Nephron progenitor cell (in vitro differentiated cells): ENCODE measurements around the gene EFCAB5.
A peak's percentile ranks its signal among the peaks of the same experiment; 100 is the strongest.
"Not testable (repeated sequence)": the region's sequence is repeated elsewhere in the genome, so short reads cannot be mapped to it uniquely, and the experiment has no call there.

Source experiments
- DNase-seq: peaks from one replicate; pipeline ENCODE4 v3.0.0; 2021
- H3K27ac Mint-ChIP-seq: 2 replicates; pipeline ENCODE4 v1.8.0; 2021; ENCODE audit warnings: mild to moderate bottlenecking, moderate library complexity, mixed read lengths
- H3K27me3 Mint-ChIP-seq: 2 replicates; pipeline ENCODE4 v1.8.0; 2021; ENCODE audit warnings: mild to moderate bottlenecking, low read depth, mixed read lengths; ENCODE audit not compliant: poor library complexity
- H3K36me3 Mint-ChIP-seq: 2 replicates; pipeline ENCODE4 v1.8.0; 2021; ENCODE audit warnings: low read depth, mixed read lengths
- H3K4me1 Mint-ChIP-seq: 2 replicates; pipeline ENCODE4 v1.8.0; 2021; ENCODE audit warnings: mixed read lengths
- H3K4me3 Mint-ChIP-seq: 2 replicates; pipeline ENCODE4 v1.8.0; 2021; ENCODE audit warnings: mild to moderate bottlenecking, moderate library complexity, mixed read lengths
- H3K9me3 Mint-ChIP-seq: 2 replicates; pipeline ENCODE4 v1.8.0; 2021; ENCODE audit warnings: mild to moderate bottlenecking, moderate library complexity, mixed read lengths
- TF ChIP-seq, protein P1 (sequence below): fragments of 200-600 bp; sonication (generic); IDR thresholded peaks from 2 replicates; pipeline ENCODE4 v1.5.0; 2021; ENCODE audit warnings: antibody characterized with exemption

The EFCAB5 gene

DNA sequence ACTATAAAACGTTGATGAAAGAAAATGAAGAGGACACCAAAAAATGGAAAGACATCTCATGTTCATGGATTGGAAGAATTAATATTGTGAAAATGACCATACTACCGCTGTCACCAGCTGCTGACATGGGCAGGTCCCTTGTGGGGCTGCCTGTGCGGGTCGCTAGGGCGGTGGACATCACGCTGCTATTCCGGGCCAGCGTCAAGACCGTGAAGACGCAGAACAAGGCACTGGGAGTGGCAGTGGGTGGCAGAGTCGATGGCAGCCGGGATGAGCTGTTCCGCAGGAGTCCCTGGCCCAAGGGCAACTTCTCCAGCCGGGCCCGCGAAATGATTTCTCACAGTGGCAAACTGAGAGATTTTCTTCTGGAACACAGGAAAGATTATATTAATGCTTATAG is 127.0 kb downstream of the EFCAB5 start:
- H3K36me3 Mint-ChIP-seq = peaks cover 11% of the 10 kb centered on the region
- no peak overlapping the region for H3K27ac Mint-ChIP-seq
- DNase-seq = no peak
- H3K4me3 Mint-ChIP-seq = no peak overlapping the region
- peaks cover 16% of the 10 kb centered on the region for H3K27me3 Mint-ChIP-seq
- peaks cover 44% of the 10 kb centered on the region for H3K9me3 Mint-ChIP-seq
- no peaks in the 10 kb centered on the region for H3K4me1 Mint-ChIP-seq
- TF ChIP-seq, protein P1, sequence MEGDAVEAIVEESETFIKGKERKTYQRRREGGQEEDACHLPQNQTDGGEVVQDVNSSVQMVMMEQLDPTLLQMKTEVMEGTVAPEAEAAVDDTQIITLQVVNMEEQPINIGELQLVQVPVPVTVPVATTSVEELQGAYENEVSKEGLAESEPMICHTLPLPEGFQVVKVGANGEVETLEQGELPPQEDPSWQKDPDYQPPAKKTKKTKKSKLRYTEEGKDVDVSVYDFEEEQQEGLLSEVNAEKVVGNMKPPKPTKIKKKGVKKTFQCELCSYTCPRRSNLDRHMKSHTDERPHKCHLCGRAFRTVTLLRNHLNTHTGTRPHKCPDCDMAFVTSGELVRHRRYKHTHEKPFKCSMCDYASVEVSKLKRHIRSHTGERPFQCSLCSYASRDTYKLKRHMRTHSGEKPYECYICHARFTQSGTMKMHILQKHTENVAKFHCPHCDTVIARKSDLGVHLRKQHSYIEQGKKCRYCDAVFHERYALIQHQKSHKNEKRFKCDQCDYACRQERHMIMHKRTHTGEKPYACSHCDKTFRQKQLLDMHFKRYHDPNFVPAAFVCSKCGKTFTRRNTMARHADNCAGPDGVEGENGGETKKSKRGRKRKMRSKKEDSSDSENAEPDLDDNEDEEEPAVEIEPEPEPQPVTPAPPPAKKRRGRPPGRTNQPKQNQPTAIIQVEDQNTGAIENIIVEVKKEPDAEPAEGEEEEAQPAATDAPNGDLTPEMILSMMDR = no peak

DNA sequence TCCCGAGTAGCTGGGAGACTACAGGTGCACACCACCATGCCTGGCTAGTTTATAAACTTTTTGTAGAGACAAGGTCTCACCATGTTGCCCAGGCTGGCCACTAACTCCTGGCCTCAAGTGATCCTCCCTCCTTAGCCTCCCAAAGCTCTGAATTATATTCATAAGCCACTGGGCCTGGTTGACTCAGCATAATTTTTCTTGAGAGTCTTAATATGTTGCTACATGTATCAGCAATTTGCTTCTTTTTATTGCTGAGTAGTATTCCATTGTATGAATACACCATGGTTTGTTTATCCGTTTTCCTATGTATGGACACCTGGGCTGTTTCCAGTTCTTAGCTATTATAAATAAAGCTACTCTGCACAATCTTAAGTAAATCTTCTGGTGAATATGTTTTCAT is 132.8 kb downstream of the EFCAB5 start:
- DNase-seq = no peak
- TF ChIP-seq, protein P1 = no peak
- H3K4me3 Mint-ChIP-seq = no peak overlapping the region
- H3K4me1 Mint-ChIP-seq = no peaks in the 10 kb centered on the region
- peaks cover 54% of the 10 kb centered on the region for H3K27me3 Mint-ChIP-seq
- no peaks in the 10 kb centered on the region for H3K36me3 Mint-ChIP-seq
- H3K27ac Mint-ChIP-seq = no peak overlapping the region
- H3K9me3 Mint-ChIP-seq = peaks cover 4% of the 10 kb centered on the region

DNA sequence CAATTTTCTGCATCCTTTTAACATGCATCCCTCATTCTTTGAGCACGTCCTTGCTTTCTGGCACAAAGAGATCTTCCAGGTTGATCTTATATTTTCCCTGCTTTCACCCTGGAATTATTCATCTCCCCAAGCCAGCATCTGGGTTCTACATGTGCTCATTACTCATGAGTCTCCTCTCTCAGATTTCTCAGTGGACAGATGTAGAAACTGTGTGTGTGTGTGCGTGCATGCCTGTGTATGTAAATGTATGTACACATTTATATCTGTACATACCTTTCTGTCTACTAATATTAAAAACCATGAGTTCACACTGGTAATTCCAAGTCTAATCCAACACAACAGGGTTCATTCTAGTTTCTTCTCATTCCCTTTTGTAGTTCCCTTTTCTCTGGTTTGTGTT is 133.3 kb downstream of the EFCAB5 start:
- Mint-ChIP-seq H3K36me3 (no peaks in the 10 kb centered on the region), H3K4me1 (no peaks in the 10 kb centered on the region), H3K27me3 (peaks cover 56% of the 10 kb centered on the region), H3K4me3 (no peak overlapping the region), H3K9me3 (peaks cover 3% of the 10 kb centered on the region), H3K27ac (no peak overlapping the region)
- no peak for DNase-seq
- TF ChIP-seq, protein P1 = no peak

DNA sequence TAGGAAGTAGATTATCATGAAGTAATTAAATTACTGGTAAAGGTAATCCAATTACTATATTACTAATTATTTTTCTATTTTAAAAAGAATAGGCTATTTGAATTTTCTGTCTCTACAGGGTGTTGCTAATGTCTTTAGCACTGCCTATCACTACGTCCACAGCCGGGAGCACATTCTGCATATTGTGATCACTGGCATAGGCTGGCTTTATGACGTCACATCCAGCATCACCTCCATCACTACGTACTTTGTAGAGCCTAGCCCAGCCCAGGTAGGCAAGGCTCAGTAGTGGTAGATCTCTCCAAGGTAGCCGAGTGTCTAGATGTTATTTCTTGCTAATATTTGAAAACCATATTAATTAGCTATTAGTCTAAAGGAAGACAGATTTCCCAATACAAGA is 141.3 kb downstream of the EFCAB5 start:
- no peaks in the 10 kb centered on the region for H3K36me3 Mint-ChIP-seq
- H3K9me3 Mint-ChIP-seq = no peaks in the 10 kb centered on the region
- no peak overlapping the region for H3K27ac Mint-ChIP-seq
- TF ChIP-seq, protein P1 = no peak
- H3K4me3 Mint-ChIP-seq = no peak overlapping the region
- H3K27me3 Mint-ChIP-seq = peaks cover 20% of the 10 kb centered on the region
- DNase-seq = no peak
- peaks cover 12% of the 10 kb centered on the region for H3K4me1 Mint-ChIP-seq

DNA sequence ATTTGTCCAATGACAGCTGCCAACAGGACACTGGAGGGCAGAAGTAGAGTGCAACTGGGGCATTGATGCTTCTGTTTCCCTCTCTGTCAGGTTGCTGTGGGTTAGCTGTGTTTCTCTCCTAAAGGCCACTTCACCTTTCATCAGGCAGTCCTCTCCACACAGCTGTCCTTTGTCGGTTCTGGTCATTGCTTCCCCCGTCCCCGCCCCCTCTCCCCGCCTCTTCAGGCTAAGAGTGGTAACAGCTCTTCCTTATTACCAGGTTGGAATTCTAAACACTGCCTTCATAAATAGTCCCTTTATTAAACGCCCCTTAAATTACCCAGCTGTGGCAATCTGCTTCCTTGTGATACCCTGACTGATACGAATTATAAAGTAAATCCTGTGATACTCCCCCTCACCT is 143.4 kb downstream of the EFCAB5 start:
- peak overlapping the region; percentile 53 for H3K27ac Mint-ChIP-seq
- no peaks in the 10 kb centered on the region for H3K36me3 Mint-ChIP-seq
- no peak overlapping the region for H3K4me3 Mint-ChIP-seq
- H3K27me3 Mint-ChIP-seq = peaks cover 17% of the 10 kb centered on the region
- H3K9me3 Mint-ChIP-seq = no peaks in the 10 kb centered on the region
- peak; percentile 38 for DNase-seq
- peaks cover 12% of the 10 kb centered on the region for H3K4me1 Mint-ChIP-seq
- TF ChIP-seq, protein P1 = no peak

DNA sequence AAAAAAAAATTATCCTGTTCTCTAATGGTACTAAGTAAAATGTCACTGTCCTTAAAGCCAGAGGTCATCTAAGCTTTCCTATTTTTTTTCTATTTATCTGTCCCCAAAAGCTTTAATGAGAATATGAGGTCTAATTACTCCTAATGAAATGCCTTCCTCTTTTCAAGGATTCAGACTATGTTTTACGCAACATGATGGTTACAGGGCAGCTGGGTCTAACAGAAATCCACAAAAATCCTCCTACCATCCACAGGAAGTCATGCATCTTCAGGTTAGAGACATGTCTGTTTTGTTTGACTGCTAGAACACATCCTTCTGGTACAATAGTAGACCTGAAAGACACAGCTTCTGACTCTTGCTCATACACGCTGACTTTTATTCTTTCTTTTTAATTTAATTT is 145.5 kb downstream of the EFCAB5 start:
- Mint-ChIP-seq H3K4me1 (peaks cover 12% of the 10 kb centered on the region), H3K4me3 (no peak overlapping the region), H3K27ac (no peak overlapping the region), H3K27me3 (peaks cover 10% of the 10 kb centered on the region), H3K9me3 (no peaks in the 10 kb centered on the region), H3K36me3 (no peaks in the 10 kb centered on the region)
- TF ChIP-seq, protein P1 = no peak
- DNase-seq = no peak

DNA sequence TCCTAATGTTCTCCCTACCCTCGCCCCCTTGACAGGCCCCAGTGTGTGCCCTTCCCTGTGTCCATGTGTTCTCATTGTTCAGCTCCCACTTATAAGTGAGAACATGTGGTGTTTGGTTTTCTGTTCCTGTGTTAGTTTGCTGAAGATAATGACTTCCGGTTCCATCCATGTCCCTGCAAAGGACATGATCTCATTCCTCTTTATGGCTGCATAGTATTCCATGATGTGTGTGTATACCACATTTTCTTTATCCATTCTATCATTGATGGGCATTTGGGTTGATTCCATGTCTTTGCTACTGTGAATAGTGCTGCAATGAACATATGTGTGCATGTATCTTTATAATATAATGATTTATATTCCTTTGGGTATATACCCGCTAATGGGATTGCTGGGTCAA is 146.0 kb downstream of the EFCAB5 start:
- Mint-ChIP-seq H3K4me1 (peaks cover 12% of the 10 kb centered on the region), H3K27me3 (peaks cover 10% of the 10 kb centered on the region)
- DNase-seq, H3K36me3 Mint-ChIP-seq, H3K4me3 Mint-ChIP-seq, H3K9me3 Mint-ChIP-seq, H3K27ac Mint-ChIP-seq: not testable (repeated sequence)
